GM23338 (cell line): ENCODE data around the gene ZNF429. TPM values are rescaled to one million over a fixed set of nuclear protein-coding genes. Genes with fewer than 3 reads are reported as not detected.

Experiments
- ATAC-seq: fragments of 200-7000 bp; cut with Tn5 transposase; 3 replicates; pipeline ENCODE4 v1.9.1; 2020
- DNase-seq: peaks from one replicate; pipeline ENCODE4 v3.0.0-alpha.2; 2015; ENCODE audit warnings: low spot score
- H2AFZ ChIP-seq: fragments of 200-600 bp; sonication (generic); 2 replicates; pipeline ENCODE4 v1.8.0; 2016; ENCODE audit warnings: antibody characterized with exemption, mild to moderate bottlenecking, moderate library complexity
- H3F3A ChIP-seq: fragments of 200-600 bp; sonication (generic); replicated peaks from 2 replicates; pipeline ENCODE4 v1.8.0; 2017; ENCODE audit warnings: antibody characterized with exemption, mixed run types, low read depth
- H3K27ac ChIP-seq: fragments of 200-600 bp; sonication (generic); 2 replicates; pipeline ENCODE4 v1.6.1; 2016; ENCODE audit warnings: low read depth
- H3K27me3 ChIP-seq: fragments of 200-600 bp; sonication (generic); 2 replicates; pipeline ENCODE4 v1.8.0; 2016; ENCODE audit warnings: mild to moderate bottlenecking, mixed run types, moderate library complexity; ENCODE audit not compliant: insufficient read depth
- H3K36me3 ChIP-seq: fragments of 200-600 bp; sonication (generic); 2 replicates; pipeline ENCODE4 v1.8.0; 2016; ENCODE audit warnings: mild to moderate bottlenecking; ENCODE audit not compliant: insufficient read depth
- H3K4me1 ChIP-seq: fragments of 200-600 bp; sonication (generic); 2 replicates; pipeline ENCODE4 v1.8.0; 2016; ENCODE audit warnings: mild to moderate bottlenecking, moderate library complexity; ENCODE audit not compliant: insufficient read depth
- H3K4me2 ChIP-seq: fragments of 200-600 bp; sonication (generic); 2 replicates; pipeline ENCODE4 v1.7.1; 2017; ENCODE audit warnings: mixed run types
- H3K4me3 ChIP-seq: fragments of 200-600 bp; sonication (generic); 2 replicates; pipeline ENCODE4 v1.6.1; 2016; ENCODE audit warnings: mixed run types
- H3K79me2 ChIP-seq: fragments of 200-600 bp; sonication (generic); replicated peaks from 2 replicates; pipeline ENCODE4 v1.8.0; 2017; ENCODE audit warnings: mild to moderate bottlenecking; ENCODE audit not compliant: insufficient read depth
- H3K9me2 ChIP-seq: fragments of 200-600 bp; sonication (generic); 2 replicates; pipeline ENCODE4 v1.8.0; 2017; ENCODE audit not compliant: insufficient read depth
- H4K20me1 ChIP-seq: fragments of 200-600 bp; sonication (generic); replicated peaks from 2 replicates; pipeline ENCODE4 v1.8.0; 2017; ENCODE audit warnings: mild to moderate bottlenecking; ENCODE audit not compliant: insufficient read depth
- H3K27ac Mint-ChIP-seq: 2 replicates; pipeline ENCODE4 v1.8.0; 2020; ENCODE audit warnings: inconsistent platforms, mild to moderate bottlenecking, moderate library complexity, mixed read lengths
- H3K27me3 Mint-ChIP-seq: 3 replicates; pipeline ENCODE4 v1.8.0; 2022; ENCODE audit warnings: low read depth, mild to moderate bottlenecking, moderate library complexity, mixed read lengths, inconsistent platforms; ENCODE audit not compliant: insufficient read depth, poor library complexity
- H3K36me3 Mint-ChIP-seq: 3 replicates; pipeline ENCODE4 v1.8.0; 2021; ENCODE audit warnings: low read depth, mild to moderate bottlenecking, inconsistent platforms, moderate library complexity, mixed read lengths
- H3K4me1 Mint-ChIP-seq: 3 replicates; pipeline ENCODE4 v1.8.0; 2020; ENCODE audit warnings: mild to moderate bottlenecking, inconsistent platforms, mixed read lengths
- H3K4me3 Mint-ChIP-seq: 3 replicates; pipeline ENCODE4 v1.8.0; 2021; ENCODE audit warnings: moderate library complexity, mild to moderate bottlenecking, inconsistent platforms, mixed read lengths
- H3K9me3 Mint-ChIP-seq: 3 replicates; pipeline ENCODE4 v1.8.0; 2020; ENCODE audit warnings: moderate library complexity, mild to moderate bottlenecking, inconsistent platforms, mixed read lengths
- CREB1 ChIP-seq: fragments of 250-450 bp; sonication (Bioruptor Pico); IDR thresholded peaks from 2 replicates; pipeline ENCODE4 v1.5.0; 2020; ENCODE audit warnings: low read depth, mild to moderate bottlenecking, moderate library complexity
- CTCF ChIP-seq, 2 experiments: fragments of 200-600 bp in 1 of 2; sonication (generic) in 1 of 2; conservative IDR thresholded peaks; 2 replicates each; pipeline versions ENCODE4 v1.5.1 to v1.6.1; 2016 to 2017; ENCODE audit warnings: antibody characterized with exemption in 2 of 2, low read depth in 2 of 2, mild to moderate bottlenecking in 2 of 2, moderate library complexity in 1 of 2
- ETS1 ChIP-seq: IDR thresholded peaks from 2 replicates; pipeline ENCODE4 v1.6.1; 2016; ENCODE audit warnings: antibody characterized with exemption
- EZH2 ChIP-seq: fragments of 200-600 bp; sonication (generic); IDR thresholded peaks from one replicate; pipeline ENCODE4 v1.8.0; 2017; ENCODE audit warnings: antibody characterized with exemption, mild to moderate bottlenecking, low read depth; ENCODE audit not compliant: unreplicated experiment
- EZH2phosphoT487 ChIP-seq: fragments of 200-600 bp; sonication (generic); IDR thresholded peaks from one replicate; pipeline ENCODE4 v1.8.1; 2018; ENCODE audit warnings: antibody characterized with exemption; ENCODE audit not compliant: unreplicated experiment
- JUNB ChIP-seq: IDR thresholded peaks from one replicate; pipeline ENCODE4 v1.6.1; 2016; ENCODE audit warnings: antibody characterized with exemption; ENCODE audit not compliant: unreplicated experiment
- NANOG ChIP-seq: IDR thresholded peaks from 2 replicates; pipeline ENCODE4 v1.6.1; 2016; ENCODE audit warnings: antibody characterized with exemption, borderline replicate concordance
- POLR2AphosphoS5 ChIP-seq: IDR thresholded peaks from 2 replicates; pipeline ENCODE4 v1.6.1; 2016; ENCODE audit warnings: antibody characterized with exemption, low read depth
- REST ChIP-seq: IDR thresholded peaks from one replicate; pipeline ENCODE4 v1.6.1; 2018; ENCODE audit warnings: antibody characterized with exemption; ENCODE audit not compliant: unreplicated experiment
- STAT1 ChIP-seq: IDR thresholded peaks from one replicate; pipeline ENCODE4 v1.6.1; 2016; ENCODE audit warnings: antibody characterized with exemption; ENCODE audit not compliant: unreplicated experiment
- ZNF114 ChIP-seq: fragments of 250-450 bp; sonication (Bioruptor Pico); IDR thresholded peaks from 2 replicates; pipeline ENCODE4 v1.5.0; 2020; ENCODE audit warnings: mild to moderate bottlenecking, moderate library complexity
- ZNF331 ChIP-seq: fragments of 250-450 bp; sonication (Bioruptor Pico); IDR thresholded peaks from 2 replicates; pipeline ENCODE4 v1.5.0; 2020; ENCODE audit warnings: low read depth, mild to moderate bottlenecking, moderate library complexity
- ZNF462 ChIP-seq: fragments of 250-450 bp; sonication (Bioruptor Pico); IDR thresholded peaks from 2 replicates; pipeline ENCODE4 v1.5.0; 2020; ENCODE audit warnings: mild to moderate bottlenecking, moderate library complexity
- polyA plus RNA-seq: library from polyadenylated mRNA; unstranded; fragments of >200 nt; fragmentation: Nextera tagmentation; extraction: Ambion mirVana; gene quantifications from 2 replicates; pipeline ENCODE4 v1.2.1, GENCODE V29; 2016
- total RNA-seq: library from RNA; depleted of rRNA; stranded (reverse); fragments of >200 nt; shearing (Covaris generic); gene quantifications from 2 replicates; pipeline ENCODE4 v1.2.3, GENCODE V29; 2014

ZNF429 gene
- total and polyA plus RNA-seq, 2 experiments from 2014 or later, result 13.4 to 18.9 TPM

- Mint-ChIP-seq H3K4me1 (no peaks in the 10 kb centered on the region), H3K27ac (no peak overlapping the region), H3K9me3 (peaks cover 50% of the 10 kb centered on the region), H3K36me3 (peaks cover 21% of the 10 kb centered on the region), H3K27me3 (peaks cover under 1% of the 10 kb centered on the region), H3K4me3 (no peak overlapping the region)
- Histone ChIP-seq H3K27me3 (no peaks in the 10 kb centered on the region), H3F3A (no peaks in the 10 kb centered on the region), H3K79me2 (no peaks in the 10 kb centered on the region), H4K20me1 (no peaks in the 10 kb centered on the region), H3K27ac (no peak overlapping the region), H2AFZ (no peak overlapping the region), H3K4me2 (no peak overlapping the region), H3K36me3 (no peaks in the 10 kb centered on the region; the same call in 1 of the 2 replicates), H3K4me1 (no peaks in the 10 kb centered on the region), H3K9me2 (no peaks in the 10 kb centered on the region), H3K4me3 (no peak overlapping the region)
- DNase-seq, result no peak
- TF ChIP-seq ETS1 (no peak), ZNF331 (no peak), ZNF114 (CRISPR knock-in tag) (no peak), NANOG (no peak), EZH2phosphoT487 (no peak), REST (no peak), JUNB (no peak), CREB1 (no peak), CTCF (conservative IDR thresholded peaks at IDR 0.05; ENCODE audit: low read depth in 2 of 2) (no peak), EZH2 (no peak), STAT1 (no peak), POLR2AphosphoS5 (no peak), ZNF462 (CRISPR knock-in tag) (no peak)
- ATAC-seq, result no peak
Observed at GRCh38 chr19:21576481-21576880, 71.1 kb downstream of the ZNF429 start.
